GM12891 (cell line): ENCODE measurements around the gene BCL2L14.

ENCODE experiments used
- DNase-seq: peaks from one replicate; pipeline ENCODE4 v3.0.0; 2011; ENCODE audit warnings: low spot score; ENCODE audit not compliant: insufficient read length
- FAIRE-seq: peaks from 2 replicates; lab custom pipeline; 2011; peaks lifted over from hg19 to GRCh38; lab: Jason Lieb, UNC
- PAX5 ChIP-seq: IDR thresholded peaks from 2 replicates; pipeline ENCODE4 v1.6.1; 2011; ENCODE audit warnings: low read length, moderate library complexity, mild to moderate bottlenecking; ENCODE audit not compliant: insufficient read depth, severe bottlenecking
- POLR2A ChIP-seq: IDR thresholded peaks from 2 replicates; pipeline ENCODE4 v1.6.1; 2011; ENCODE audit warnings: low read depth, low read length, control low read depth
- POLR2AphosphoS5 ChIP-seq: IDR thresholded peaks from 2 replicates; pipeline ENCODE4 v1.6.1; 2011; ENCODE audit warnings: low read depth, low read length, control low read depth
- POU2F2 ChIP-seq: IDR thresholded peaks from 2 replicates; pipeline ENCODE4 v1.6.1; 2011; ENCODE audit warnings: low read depth, mild to moderate bottlenecking, control low read depth, low read length, moderate library complexity
- SPI1 ChIP-seq: IDR thresholded peaks from 2 replicates; pipeline ENCODE4 v1.6.1; 2011; ENCODE audit warnings: low read depth, low read length, control low read depth
- TAF1 ChIP-seq: IDR thresholded peaks from 2 replicates; pipeline ENCODE4 v1.6.1; 2011; ENCODE audit warnings: low read depth, low read length, control low read depth

BCL2L14 gene

GRCh38 chr12:12032851-12033797 lies 37.6 kb upstream of the BCL2L14 start:
- peak; percentile 94 for FAIRE-seq
- TF ChIP-seq POLR2A (no peak; the same call in 1 of the 2 replicates), POLR2AphosphoS5 (peak; percentile 58; the same call in 1 of the 2 replicates)

GRCh38 chr12:12033824-12034223 lies 36.9 kb upstream of the BCL2L14 start:
- DNase-seq (no peak), FAIRE-seq (no peak)
- TF ChIP-seq POU2F2 (no peak), POLR2AphosphoS5 (peak; percentile 54; the same call in 1 of the 2 replicates), PAX5 (no peak), POLR2A (no peak), SPI1 (no peak)

More at GRCh38 chr12:12032851-12033797, 37.6 kb upstream of the BCL2L14 start:
- DNase-seq, result no peak

GRCh38 chr12:12034344-12034743 lies 36.4 kb upstream of the BCL2L14 start:
- TF ChIP-seq TAF1 (no peak), PAX5 (no peak), SPI1 (no peak), POU2F2 (no peak), POLR2A (no peak), POLR2AphosphoS5 (no peak)
- DNase-seq, result no peak
- no peak for FAIRE-seq

GRCh38 chr12:12035229-12035628 lies 35.5 kb upstream of the BCL2L14 start:
- DNase-seq (no peak), FAIRE-seq (no peak)
- TF ChIP-seq SPI1 (no peak), POU2F2 (no peak), PAX5 (no peak), TAF1 (no peak), POLR2A (no peak), POLR2AphosphoS5 (no peak)

GRCh38 chr12:12036901-12037300 lies 33.8 kb upstream of the BCL2L14 start:
- TF ChIP-seq POLR2AphosphoS5, result no peak
- no peak for TF ChIP-seq SPI1
- no peak for TF ChIP-seq POLR2A
- no peak for DNase-seq
- FAIRE-seq, result no peak

- DNase-seq, result no peak
- TF ChIP-seq POLR2AphosphoS5 (no peak), POU2F2 (no peak), TAF1 (no peak), SPI1 (no peak), POLR2A (no peak), PAX5 (no peak)
- no peak for FAIRE-seq
Measured at GRCh38 chr12:12039897-12040296, 30.8 kb upstream of the BCL2L14 start.

- DNase-seq, result no peak
- TF ChIP-seq PAX5 (no peak), POLR2AphosphoS5 (no peak), POU2F2 (no peak), SPI1 (no peak)
- peak; percentile 75 for FAIRE-seq
Measured at GRCh38 chr12:12046401-12046800, 24.3 kb upstream of the BCL2L14 start.

- DNase-seq, result no peak
- TF ChIP-seq POLR2A (no peak), POLR2AphosphoS5 (no peak), POU2F2 (no peak), PAX5 (no peak), SPI1 (no peak), TAF1 (no peak)
- FAIRE-seq, result peak; percentile 90
Measured at GRCh38 chr12:12047682-12048081, 23.1 kb upstream of the BCL2L14 start.

GRCh38 chr12:12048266-12048665 lies 22.5 kb upstream of the BCL2L14 start:
- TF ChIP-seq TAF1 (no peak), PAX5 (no peak), POLR2A (no peak), POLR2AphosphoS5 (no peak), POU2F2 (no peak), SPI1 (no peak)
- DNase-seq, result no peak
- FAIRE-seq, result no peak

- TF ChIP-seq SPI1 (no peak), POLR2AphosphoS5 (no peak), POU2F2 (no peak), PAX5 (no peak), POLR2A (no peak)
- DNase-seq (no peak), FAIRE-seq (no peak)
Measured at GRCh38 chr12:12048714-12049113, 22.0 kb upstream of the BCL2L14 start.
